ENCODE measurements around the gene SH3BP5. TPM values are rescaled to one million over a fixed set of nuclear protein-coding genes. Genes with fewer than 3 reads are reported as not detected.

The SH3BP5 gene
- total RNA-seq, 5 donors from 2014 or later (not counting 1 experiment from before 2014, with no cell fraction given): 25.0 to 66.7 (median 41.7) TPM

DNA sequence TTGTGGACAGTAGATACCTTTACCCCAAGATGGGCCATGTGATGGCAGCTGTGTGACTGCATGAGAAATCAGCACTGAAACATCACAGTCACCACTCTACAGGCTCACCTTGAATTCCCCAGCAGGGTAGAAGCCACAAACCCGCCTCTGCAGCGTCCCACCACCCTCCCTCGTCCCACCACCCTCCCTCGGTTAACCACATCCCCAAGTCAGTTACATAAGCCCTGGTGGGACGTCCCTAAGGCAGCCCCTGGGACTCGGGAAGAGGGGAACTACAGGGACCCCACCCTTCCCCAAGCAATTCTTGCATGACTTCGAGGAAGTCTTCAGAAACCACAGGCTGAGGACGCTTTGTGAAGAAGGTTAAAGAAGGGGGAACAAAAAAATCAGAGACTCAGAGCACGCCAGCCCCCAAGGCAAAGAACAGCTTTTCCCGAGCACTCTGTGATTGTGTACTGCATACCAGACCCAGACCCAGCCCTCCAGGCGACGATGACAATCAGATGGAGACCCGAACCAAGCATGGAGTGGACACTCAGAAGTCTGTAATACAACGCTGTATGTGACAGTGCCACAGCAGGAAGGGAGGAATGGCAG is 60.5 kb downstream of the SH3BP5 start:
- H3K4me3 ChIP-seq (ENCODE audit: control insufficient read depth in 1 of 2, extremely low read depth in 1 of 2, low read length in 1 of 2): peak overlapping the region in 1 of 2 donors; percentile 5
- CTCF ChIA-PET: interaction anchor here in 1 of 2 donors (0.6 to 0.8 kb wide), 2 partner anchors 69 to 108 kb away, joined by 3 to 4 read pairs; no protein-coding TSS in a partner anchor
- H3K27ac Mint-ChIP-seq: peak overlapping the region; percentile 93 to 95
- no peaks in the 10 kb centered on the region for H3K27me3 ChIP-seq (replicated peaks in 1 of 2; ENCODE audit: control insufficient read depth in 2 of 2, extremely low read depth in 1 of 2, insufficient read depth in 2 of 2, low read length in 1 of 2)
- peak overlapping the region; percentile 65 to 73 (median 70) for H3K4me3 Mint-ChIP-seq
- WGBS (ENCODE audit: insufficient coverage): 0% methylated on average over 8 of the region's 14 CpGs
- peak overlapping the region; percentile 90 for H3K27ac ChIP-seq (ENCODE audit: low read length)
- H3K4me1 ChIP-seq (ENCODE audit: control insufficient read depth in 1 of 2, extremely low read depth in 1 of 2, insufficient read depth in 2 of 2, low read length in 2 of 2): peaks cover 39 to 91% of the 10 kb centered on the region in 2 experiments
- peaks cover 79 to 89% (median 88%) of the 10 kb centered on the region in 3 donors for H3K4me1 Mint-ChIP-seq
- POLR2A ChIA-PET: interaction anchor here in 1 of 2 donors (0.6 kb wide), 1 partner anchor 143 kb away, joined by 3 read pairs; no protein-coding TSS in a partner anchor
- no peaks in the 10 kb centered on the region for H3K27me3 Mint-ChIP-seq
- ATAC-seq (replicated peaks in 1 of 4): peak; percentile 74 to 90 (median 82)
- DNase-seq: peak; percentile 70 to 95 (median 88)
- peaks cover 20% of the 10 kb centered on the region for H3K36me3 Mint-ChIP-seq
- no peaks in the 10 kb centered on the region for H3K9me3 ChIP-seq
- peaks cover 0 to 18% of the 10 kb centered on the region in 2 donors for H3K36me3 ChIP-seq (ENCODE audit: control insufficient read depth in 2 of 2, extremely low read depth in 1 of 2, insufficient read depth in 1 of 2, low read length in 1 of 2)
- no peaks in the 10 kb centered on the region for H3K9me3 Mint-ChIP-seq

DNA sequence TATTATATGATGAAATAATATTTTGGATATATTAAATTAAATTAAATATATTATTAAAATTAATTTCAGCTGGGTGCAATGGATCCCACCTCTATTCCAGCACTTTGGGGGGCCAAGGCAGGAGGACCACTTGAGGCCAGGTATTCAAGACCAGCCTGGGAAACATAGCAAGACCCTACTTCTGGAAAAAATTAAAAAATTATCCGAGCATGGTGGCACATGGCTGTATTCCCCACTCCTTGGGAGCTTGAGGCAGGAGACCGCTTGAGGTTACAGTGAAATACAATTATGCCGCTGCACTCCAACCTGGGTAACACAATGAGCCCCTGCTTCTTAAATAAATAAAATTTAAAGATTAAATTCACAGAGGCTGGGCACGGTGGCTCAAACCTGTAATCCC is 61.4 kb downstream of the SH3BP5 start:
- ChIA-PET CTCF (interaction anchor here (0.6 to 4.5 kb wide), 6 partner anchors 62 to 1804 kb away, joined by 3 to 46 read pairs (median 4); partner anchors contain the start of genes CAPN7 (in 1 of the 2) and SH3BP5 (in 1 of the 2)), POLR2A (interaction anchor here in 1 of 2 donors (0.6 kb wide), 1 partner anchor 144 kb away, joined by 3 read pairs; no protein-coding TSS in a partner anchor)
- Mint-ChIP-seq H3K27me3 (no peaks in the 10 kb centered on the region), H3K36me3 (peaks cover 20% of the 10 kb centered on the region), H3K4me3 (peak overlapping the region in 1 of 3 donors; percentile 73), H3K27ac (peak overlapping the region; percentile 19 to 93), H3K9me3 (no peaks in the 10 kb centered on the region), H3K4me1 (peaks cover 78 to 91% (median 89%) of the 10 kb centered on the region in 3 donors)
- H3K4me3 ChIP-seq (ENCODE audit: control insufficient read depth in 1 of 2, extremely low read depth in 1 of 2, low read length in 1 of 2): no peak overlapping the region
- no peaks in the 10 kb centered on the region for H3K9me3 ChIP-seq
- DNase-seq (peak in 1 of 35 experiments; percentile 10), ATAC-seq (replicated peaks in 1 of 4) (no peak)
- peaks cover 39 to 92% of the 10 kb centered on the region in 2 experiments for H3K4me1 ChIP-seq (ENCODE audit: control insufficient read depth in 1 of 2, extremely low read depth in 1 of 2, insufficient read depth in 2 of 2, low read length in 2 of 2)
- no peaks in the 10 kb centered on the region for H3K27me3 ChIP-seq (replicated peaks in 1 of 2; ENCODE audit: control insufficient read depth in 2 of 2, extremely low read depth in 1 of 2, insufficient read depth in 2 of 2, low read length in 1 of 2)
- peaks cover 0 to 27% of the 10 kb centered on the region in 2 donors for H3K36me3 ChIP-seq (ENCODE audit: control insufficient read depth in 2 of 2, extremely low read depth in 1 of 2, insufficient read depth in 1 of 2, low read length in 1 of 2)
- peak overlapping the region; percentile 90 for H3K27ac ChIP-seq (ENCODE audit: low read length)
- 83% methylated on average over 2 of the region's 4 CpGs for WGBS (ENCODE audit: insufficient coverage)

DNA sequence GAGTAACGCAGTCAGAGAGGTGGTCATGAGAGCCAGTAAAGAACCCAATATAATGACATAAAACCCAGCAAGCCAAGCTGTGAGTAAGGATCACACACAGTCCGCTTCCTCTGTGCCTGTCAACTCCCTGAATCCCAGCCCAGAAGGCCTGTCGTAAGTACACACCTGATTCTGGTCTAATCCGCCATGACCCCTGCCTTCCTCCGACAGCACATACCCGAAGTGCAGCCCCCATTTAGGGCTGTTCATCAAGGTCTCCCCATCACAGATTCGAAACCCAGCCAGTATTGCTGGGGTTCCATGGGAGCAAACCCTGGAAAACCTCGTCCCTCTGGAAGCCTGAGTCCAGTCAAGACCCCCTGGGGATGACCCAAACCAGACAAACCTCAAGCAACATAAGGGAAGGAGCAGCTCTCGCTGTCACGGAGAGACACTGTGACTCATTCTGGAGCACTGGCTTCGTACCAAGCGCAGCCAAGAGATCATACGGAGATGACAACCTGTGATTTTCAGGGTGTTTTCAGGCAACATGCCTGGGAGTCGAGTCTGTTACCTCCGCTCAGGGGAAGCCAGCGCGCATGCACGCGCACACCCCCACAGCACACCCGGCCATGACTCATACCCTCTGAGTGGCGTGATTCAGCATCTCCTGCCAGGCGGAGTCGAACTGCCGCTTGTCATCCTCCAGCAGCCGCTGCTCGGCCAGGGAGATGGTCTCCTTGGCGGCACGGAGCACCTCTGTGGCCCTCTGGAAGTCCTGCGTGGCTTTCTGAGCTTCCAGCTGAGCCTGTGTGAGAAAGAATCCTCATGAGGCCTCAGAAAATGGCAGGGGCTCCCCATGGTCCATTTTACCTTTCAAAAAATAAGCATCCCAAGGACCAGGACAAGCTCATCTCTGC is 63.0 kb downstream of the SH3BP5 start:
- Mint-ChIP-seq H3K4me1 (peaks cover 79 to 89% (median 87%) of the 10 kb centered on the region in 3 donors), H3K4me3 (peak overlapping the region; percentile 47 to 73 (median 58)), H3K27me3 (no peaks in the 10 kb centered on the region), H3K27ac (peak overlapping the region; percentile 90 to 91), H3K9me3 (no peaks in the 10 kb centered on the region), H3K36me3 (peaks cover 12% of the 10 kb centered on the region)
- Histone ChIP-seq H3K4me3 (ENCODE audit: control insufficient read depth in 1 of 2, extremely low read depth in 1 of 2, low read length in 1 of 2) (peak overlapping the region; percentile 8 to 35), H3K36me3 (ENCODE audit: control insufficient read depth in 2 of 2, extremely low read depth in 1 of 2, insufficient read depth in 1 of 2, low read length in 1 of 2) (peaks cover 0 to 30% of the 10 kb centered on the region in 2 donors), H3K4me1 (ENCODE audit: control insufficient read depth in 1 of 2, extremely low read depth in 1 of 2, insufficient read depth in 2 of 2, low read length in 2 of 2) (peaks cover 39 to 93% of the 10 kb centered on the region in 2 experiments), H3K27me3 (replicated peaks in 1 of 2; ENCODE audit: control insufficient read depth in 2 of 2, extremely low read depth in 1 of 2, insufficient read depth in 2 of 2, low read length in 1 of 2) (no peaks in the 10 kb centered on the region), H3K27ac (ENCODE audit: low read length) (peak overlapping the region; percentile 72), H3K9me3 (no peaks in the 10 kb centered on the region)
- POLR2A ChIA-PET: interaction anchor here in 1 of 2 donors (0.6 kb wide), 1 partner anchor 111 kb away, joined by 5 read pairs; no protein-coding TSS in a partner anchor
- CTCF ChIA-PET: interaction anchor here (0.5 to 5.9 kb wide), 18 partner anchors 10 to 289 kb away, joined by 3 to 52 read pairs (median 6); partner anchors contain the start of gene SH3BP5 (in 2 of the 2)
- WGBS (ENCODE audit: insufficient coverage): 46% methylated on average over 27 of the region's 29 CpGs
- ATAC-seq (replicated peaks in 1 of 4): peak; percentile 31 to 72 (median 68)
- peak; percentile 57 to 89 (median 76) for DNase-seq

DNA sequence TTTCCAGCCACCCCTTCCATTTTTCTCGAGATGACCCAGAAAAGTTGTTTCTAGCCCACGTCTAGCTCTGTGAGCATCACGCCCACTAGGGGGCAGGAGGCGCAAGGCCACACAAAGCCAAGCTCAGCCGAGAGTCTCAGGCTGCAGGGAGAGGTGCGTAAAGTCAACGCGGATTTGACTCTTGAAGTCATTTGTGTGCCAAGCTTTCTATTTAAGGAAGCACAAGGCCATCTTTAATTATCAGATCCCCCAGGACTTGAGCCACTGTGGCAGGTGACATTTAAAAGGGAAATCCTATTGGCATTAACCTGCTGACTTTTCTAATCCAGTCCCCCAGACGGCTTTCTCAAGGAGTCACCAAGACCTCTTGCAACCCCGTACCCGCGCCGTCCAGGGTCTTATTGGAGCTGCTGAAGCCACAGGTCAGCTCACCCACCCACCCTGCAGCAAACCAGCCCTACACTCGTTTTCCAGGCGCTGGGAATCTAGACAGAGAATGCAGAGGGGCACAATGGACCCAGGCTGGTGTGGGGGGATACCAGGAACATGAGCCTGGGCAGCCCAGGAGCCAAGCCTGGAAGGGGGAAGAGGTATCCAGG is 64.3 kb downstream of the SH3BP5 start:
- Mint-ChIP-seq H3K27ac (peak overlapping the region; percentile 43 to 73), H3K27me3 (no peaks in the 10 kb centered on the region), H3K9me3 (no peaks in the 10 kb centered on the region), H3K4me1 (peaks cover 76 to 88% (median 85%) of the 10 kb centered on the region in 3 donors), H3K36me3 (peaks cover 9% of the 10 kb centered on the region), H3K4me3 (peak overlapping the region in 1 of 3 donors; percentile 73)
- POLR2A ChIA-PET: interaction anchor here (0.7 to 1.1 kb wide), 3 partner anchors 27 to 137 kb away, joined by 3 to 4 read pairs (median 3); no protein-coding TSS in a partner anchor
- DNase-seq: peak; percentile 67 to 93 (median 82)
- H3K27ac ChIP-seq (ENCODE audit: low read length): peak overlapping the region; percentile 72
- 44% methylated on average over 14 of the region's 15 CpGs for WGBS (ENCODE audit: insufficient coverage)
- H3K4me1 ChIP-seq (ENCODE audit: control insufficient read depth in 1 of 2, extremely low read depth in 1 of 2, insufficient read depth in 2 of 2, low read length in 2 of 2): peaks cover 39 to 82% of the 10 kb centered on the region in 2 experiments
- no peak overlapping the region for H3K4me3 ChIP-seq (ENCODE audit: control insufficient read depth in 1 of 2, extremely low read depth in 1 of 2, low read length in 1 of 2)
- CTCF ChIA-PET: interaction anchor here (0.5 to 5.9 kb wide), 71 partner anchors 8 to 333 kb away, joined by 3 to 52 read pairs (median 5); partner anchors contain the start of genes SH3BP5 (in 2 of the 2), BTD (in 1 of the 2), CAPN7 (in 1 of the 2) and HACL1 (in 1 of the 2)
- ATAC-seq (replicated peaks in 1 of 4): peak; percentile 28 to 62 (median 43)
- H3K36me3 ChIP-seq (ENCODE audit: control insufficient read depth in 2 of 2, extremely low read depth in 1 of 2, insufficient read depth in 1 of 2, low read length in 1 of 2): peaks cover 0 to 30% of the 10 kb centered on the region in 2 donors
- H3K9me3 ChIP-seq: no peaks in the 10 kb centered on the region
- H3K27me3 ChIP-seq (replicated peaks in 1 of 2; ENCODE audit: control insufficient read depth in 2 of 2, extremely low read depth in 1 of 2, insufficient read depth in 2 of 2, low read length in 1 of 2): no peaks in the 10 kb centered on the region

DNA sequence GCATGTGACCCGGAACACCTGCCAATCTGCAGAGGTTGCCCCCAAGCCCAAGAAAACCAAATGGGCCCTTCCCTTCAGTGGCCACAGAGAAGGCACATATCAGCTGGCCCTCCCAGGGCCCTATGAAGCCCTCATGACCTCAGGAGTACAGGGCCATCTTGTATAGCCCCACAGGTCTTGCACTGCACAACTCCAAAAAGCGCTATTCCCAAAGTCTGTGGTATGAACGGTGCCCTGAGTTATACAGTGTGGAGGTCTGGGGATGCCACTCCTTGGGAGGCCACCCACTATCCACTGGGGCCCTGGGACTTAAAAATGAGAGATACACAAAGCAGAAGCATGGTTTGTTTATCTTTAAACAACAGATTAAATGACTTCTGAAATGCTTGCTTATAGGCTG is 64.9 kb downstream of the SH3BP5 start:
- DNase-seq (peak in 2 of 35 experiments; percentile 4 to 17), ATAC-seq (replicated peaks in 1 of 4) (no peak)
- H3K27ac ChIP-seq (ENCODE audit: low read length): no peak overlapping the region
- 100% methylated on average over 1 of the region's 3 CpGs for WGBS (ENCODE audit: insufficient coverage)
- peaks cover 9% of the 10 kb centered on the region for H3K36me3 Mint-ChIP-seq
- H3K9me3 Mint-ChIP-seq: no peaks in the 10 kb centered on the region
- H3K4me1 ChIP-seq (ENCODE audit: control insufficient read depth in 1 of 2, extremely low read depth in 1 of 2, insufficient read depth in 2 of 2, low read length in 2 of 2): peaks cover 37 to 75% of the 10 kb centered on the region in 2 experiments
- no peak overlapping the region for H3K4me3 ChIP-seq (ENCODE audit: control insufficient read depth in 1 of 2, extremely low read depth in 1 of 2, low read length in 1 of 2)
- POLR2A ChIA-PET: interaction anchor here (0.7 to 1.1 kb wide), 3 partner anchors 27 to 138 kb away, joined by 3 to 4 read pairs (median 3); no protein-coding TSS in a partner anchor
- H3K4me1 Mint-ChIP-seq: peaks cover 71 to 83% (median 81%) of the 10 kb centered on the region in 3 donors
- H3K27me3 ChIP-seq (replicated peaks in 1 of 2; ENCODE audit: control insufficient read depth in 2 of 2, extremely low read depth in 1 of 2, insufficient read depth in 2 of 2, low read length in 1 of 2): no peaks in the 10 kb centered on the region
- CTCF ChIA-PET: interaction anchor here (0.5 to 5.9 kb wide), 67 partner anchors 8 to 334 kb away, joined by 3 to 52 read pairs (median 5); partner anchors contain the start of genes SH3BP5 (in 2 of the 2), BTD (in 1 of the 2), CAPN7 (in 1 of the 2) and HACL1 (in 1 of the 2)
- no peak overlapping the region for H3K27ac Mint-ChIP-seq
- H3K27me3 Mint-ChIP-seq: no peaks in the 10 kb centered on the region
- no peaks in the 10 kb centered on the region for H3K9me3 ChIP-seq
- peaks cover 0 to 30% of the 10 kb centered on the region in 2 donors for H3K36me3 ChIP-seq (ENCODE audit: control insufficient read depth in 2 of 2, extremely low read depth in 1 of 2, insufficient read depth in 1 of 2, low read length in 1 of 2)
- peak overlapping the region in 1 of 3 donors; percentile 73 for H3K4me3 Mint-ChIP-seq

Data from T-cell (primary cell).